HepG2 (cell line): Measurements from ENCODE around the gene ANKRD40. TPM values are rescaled to one million over a fixed set of nuclear protein-coding genes. Genes with fewer than 3 reads are reported as not detected.
A peak's percentile ranks its signal among the peaks of the same experiment; 100 is the strongest.

Source experiments
- ATAC-seq: fragments of 200-7000 bp; cut with Tn5 transposase; 3 replicates; pipeline ENCODE4 v1.9.1; 2020; ENCODE audit warnings: mild to moderate bottlenecking, moderate library complexity
- BruUV-seq: library from RNA; stranded (reverse); fragments of 400-500 nt; replicated peaks from 2 replicates; lab custom pipeline; 2021; lab: Mats Ljungman, UMichigan
- CTCF ChIA-PET: fragments of 300-600 bp; formaldehyde crosslinking; extraction: SDS; loops from one replicate; lab custom pipeline; 2021; ENCODE audit warnings: low total read pairs, inconsistent platforms, low intra/inter-chr PET ratio; lab: Yijun Ruan, JAX
- POLR2A ChIA-PET: fragments of 350-600 bp; sonication (Branson Sonifier 250); formaldehyde crosslinking; loops from one replicate; lab custom pipeline; 2020; ENCODE audit warnings: antibody characterized with exemption, inconsistent platforms; lab: Yijun Ruan, JAX
- DNase-seq: peaks from one replicate; pipeline ENCODE4 v3.0.0-alpha.2; 2015; ENCODE audit warnings: low spot score
- FAIRE-seq: peaks from 3 replicates; lab custom pipeline; 2011; peaks lifted over from hg19 to GRCh38; lab: Jason Lieb, UNC
- H2AFZ ChIP-seq: one replicate; pipeline ENCODE4 v1.6.1; 2011; ENCODE audit warnings: low read length, inconsistent platforms
- H3K27ac ChIP-seq: fragments of 300-600 bp; 3 replicates; pipeline ENCODE4 v1.8.0; 2011; ENCODE audit warnings: mixed run types, mild to moderate bottlenecking, mixed read lengths, low read length, inconsistent platforms; ENCODE audit not compliant: insufficient read depth; ENCODE audit errors: extremely low read length
- H3K27me3 ChIP-seq, 2 experiments: fragments of 200-600 bp in 1 of 2; 2 replicates in 1 of 2; 3 replicates in 1 of 2; pipeline versions ENCODE4 v1.6.0 to v1.8.0; 2011; ENCODE audit warnings: low read length in 2 of 2, mild to moderate bottlenecking in 2 of 2, moderate library complexity in 2 of 2, inconsistent platforms in 1 of 2; ENCODE audit not compliant: insufficient read depth in 2 of 2, control insufficient read depth in 1 of 2
- H3K36me3 ChIP-seq, 2 experiments: fragments of 200-600 bp in 1 of 2; replicated peaks in 1 of 2; 2 replicates in 1 of 2; 3 replicates in 1 of 2; pipeline versions ENCODE4 v1.5.1 to v1.8.0; 2011; ENCODE audit warnings: low read length in 2 of 2, inconsistent platforms in 1 of 2; ENCODE audit not compliant: insufficient read depth in 2 of 2, control insufficient read depth in 1 of 2
- H3K4me1 ChIP-seq: 2 replicates; pipeline ENCODE4 v1.5.1; 2012; ENCODE audit warnings: low read length, inconsistent platforms; ENCODE audit not compliant: insufficient read depth
- H3K4me2 ChIP-seq: 2 replicates; pipeline ENCODE4 v1.6.0; 2011; ENCODE audit warnings: low read depth, low read length, inconsistent platforms
- H3K4me3 ChIP-seq, 3 experiments: fragments of 200-600 bp in 1 of 3; sonication (generic), shearing (Covaris generic) in 1 of 3; replicated peaks in 1 of 3; 2 replicates each; pipeline ENCODE4 v1.5.1; 2011 to 2016; ENCODE audit warnings: low read length in 3 of 3, inconsistent platforms in 2 of 3, low read depth in 2 of 3, mild to moderate bottlenecking in 2 of 3, control low read depth in 1 of 3, mixed read lengths in 1 of 3; ENCODE audit not compliant: insufficient read depth in 1 of 3
- H3K79me2 ChIP-seq: one replicate; pipeline ENCODE4 v1.6.1; 2011; ENCODE audit warnings: low read length, inconsistent platforms; ENCODE audit not compliant: insufficient read depth
- H3K9ac ChIP-seq: 2 replicates; pipeline ENCODE4 v1.6.0; 2011; ENCODE audit warnings: mild to moderate bottlenecking, low read depth, low read length, inconsistent platforms; ENCODE audit not compliant: insufficient read depth
- H3K9me3 ChIP-seq: 2 replicates; pipeline ENCODE4 v1.5.1; 2012; ENCODE audit warnings: mild to moderate bottlenecking, low read length
- H4K20me1 ChIP-seq: 2 replicates; pipeline ENCODE4 v1.6.0; 2011; ENCODE audit warnings: inconsistent platforms, mild to moderate bottlenecking, low read length, moderate library complexity; ENCODE audit not compliant: insufficient read depth
- KLF16 ChIP-seq, 2 experiments: sonication (generic) in 1 of 2; formaldehyde crosslinking in 1 of 2; IDR thresholded peaks; 2 replicates each; pipeline versions ENCODE4 v1.6.1 to v1.8.0; 2016 to 2023; ENCODE audit warnings: missing genetic modification reagents in 2 of 2, missing compliant biosample characterization in 1 of 2
- KMT2B ChIP-seq: IDR thresholded peaks from 2 replicates; pipeline ENCODE4 v1.6.1; 2016; ENCODE audit warnings: missing genetic modification reagents, missing compliant biosample characterization
- NFATC3 ChIP-seq: sonication (generic); formaldehyde crosslinking; IDR thresholded peaks from 2 replicates; pipeline ENCODE4 v1.5.1; 2020; ENCODE audit warnings: mild to moderate bottlenecking, missing genetic modification reagents
- NFYC ChIP-seq: IDR thresholded peaks from 2 replicates; pipeline ENCODE4 v1.6.1; 2016; ENCODE audit warnings: missing genetic modification reagents, missing compliant biosample characterization
- PHF8 ChIP-seq: sonication (generic); formaldehyde crosslinking; IDR thresholded peaks from 2 replicates; pipeline ENCODE4 v1.5.0; 2020; ENCODE audit warnings: missing genetic modification reagents
- RFX5 ChIP-seq: IDR thresholded peaks from 2 replicates; pipeline ENCODE4 v1.6.1; 2011; ENCODE audit warnings: low read depth, low read length, improper control_type of control experiment
- RFXAP ChIP-seq: sonication (generic); formaldehyde crosslinking; IDR thresholded peaks from 2 replicates; pipeline ENCODE4 v1.4.0; 2020; ENCODE audit warnings: missing genetic modification reagents, borderline replicate concordance
- SCMH1 ChIP-seq: sonication (generic); formaldehyde crosslinking; IDR thresholded peaks from 2 replicates; pipeline ENCODE4 v1.9.0; 2021; ENCODE audit warnings: missing genetic modification reagents, mild to moderate bottlenecking, borderline replicate concordance
- SRSF9 ChIP-seq: fragments of 200-400 bp; formaldehyde crosslinking; IDR thresholded peaks from 2 replicates; pipeline ENCODE4 v1.6.1; 2018; ENCODE audit warnings: borderline replicate concordance, mild to moderate bottlenecking, low read depth, low read length; ENCODE audit not compliant: insufficient read depth, poor library complexity, severe bottlenecking
- SRY ChIP-seq: sonication (generic); formaldehyde crosslinking; IDR thresholded peaks from 2 replicates; pipeline ENCODE4 v1.8.0; 2022; ENCODE audit warnings: mild to moderate bottlenecking, missing genetic modification reagents
- ZIK1 ChIP-seq: sonication (generic); formaldehyde crosslinking; IDR thresholded peaks from 2 replicates; pipeline ENCODE4 v1.5.0; 2020; ENCODE audit warnings: mild to moderate bottlenecking, low read depth, missing genetic modification reagents, borderline replicate concordance
- ZMYM3 ChIP-seq: sonication (generic); formaldehyde crosslinking; IDR thresholded peaks from 2 replicates; pipeline ENCODE4 v1.5.1; 2020; ENCODE audit warnings: mild to moderate bottlenecking, missing genetic modification reagents
- ZNF317 ChIP-seq: sonication (generic); formaldehyde crosslinking; IDR thresholded peaks from 2 replicates; pipeline ENCODE4 v1.5.0; 2020; ENCODE audit warnings: mild to moderate bottlenecking, missing genetic modification reagents
- ZNF556 ChIP-seq: sonication (generic); formaldehyde crosslinking; IDR thresholded peaks from 2 replicates; pipeline ENCODE4 v1.4.0; 2020; ENCODE audit warnings: mild to moderate bottlenecking, missing genetic modification reagents, borderline replicate concordance
- ZNF569 ChIP-seq: sonication (generic); formaldehyde crosslinking; IDR thresholded peaks from 2 replicates; pipeline ENCODE4 v1.5.0; 2020; ENCODE audit warnings: mild to moderate bottlenecking, missing genetic modification reagents, moderate library complexity, borderline replicate concordance
- ZNF816 ChIP-seq: sonication (generic); formaldehyde crosslinking; IDR thresholded peaks from 2 replicates; pipeline ENCODE4 v1.8.0; 2022; ENCODE audit warnings: missing genetic modification reagents, mild to moderate bottlenecking, borderline replicate concordance
- ZSCAN12 ChIP-seq: sonication (generic); formaldehyde crosslinking; IDR thresholded peaks from 2 replicates; pipeline ENCODE4 v1.9.0; 2021; ENCODE audit warnings: mild to moderate bottlenecking, missing genetic modification reagents
- WGBS: methylation state at CpG from one replicate; pipeline ENCODE4 v1.1.6; 2017; ENCODE audit warnings: low lambda C conversion rate; 5-methylcytosine and 5-hydroxymethylcytosine counted together
- in situ Hi-C: cut with HindIII; loops from 2 replicates; pipeline ENCODE4 v1.10.0; 2017; ENCODE audit warnings: low pct_unique_long_range_greater_than_20kb; ENCODE audit not compliant: extremely low pct_ligation_motif_present
- intact Hi-C: fragments of 100-400 bp; cut with micrococcal nuclease; formaldehyde crosslinking; loops from one replicate; pipeline ENCODE4 v1.10.0; 2022; ENCODE audit not compliant: unreplicated experiment
- polyA plus RNA-seq, 8 experiments: library from polyadenylated mRNA; depleted of rRNA in 3 of 8; stranded (reverse) in 7 of 8; unstranded in 1 of 8; fragments of >200 nt; fragmentation: Illumina TruSeq in 4 of 8; extraction: Trizol in 4 of 8; gene quantifications; 2 replicates each; pipeline versions ENCODE4 v1.2.1 to v1.2.3, GENCODE V29; 2011 to 2016; ENCODE audit warnings: low read depth in 4 of 8, missing spikeins in 1 of 8, mixed read lengths in 1 of 8; ENCODE audit not compliant: insufficient read depth in 1 of 8
- total RNA-seq, 5 experiments: library from RNA; depleted of rRNA; stranded (reverse); fragments of >200 nt; fragmentation: Illumina TruSeq; extraction: Trizol; gene quantifications; 2 replicates each; pipeline ENCODE4 v1.2.3, GENCODE V29; 2016; ENCODE audit warnings: low read depth in 1 of 5
- TF ChIP-seq, protein P1 (sequence below): sonication (generic); formaldehyde crosslinking; IDR thresholded peaks from 2 replicates; pipeline ENCODE4 v1.8.1; 2023; ENCODE audit warnings: mild to moderate bottlenecking, missing genetic modification reagents, borderline replicate concordance
- TF ChIP-seq, protein P2 (sequence below): sonication (generic); formaldehyde crosslinking; IDR thresholded peaks from 2 replicates; pipeline ENCODE4 v1.4.0; 2020; ENCODE audit warnings: missing genetic modification reagents

Gene ANKRD40
- total and polyA plus RNA-seq, 2 of the 13 experiments (the other 11 are each of a cell fraction or from before 2014, with no cell fraction given), result 35.0 to 46.4 TPM

DNA sequence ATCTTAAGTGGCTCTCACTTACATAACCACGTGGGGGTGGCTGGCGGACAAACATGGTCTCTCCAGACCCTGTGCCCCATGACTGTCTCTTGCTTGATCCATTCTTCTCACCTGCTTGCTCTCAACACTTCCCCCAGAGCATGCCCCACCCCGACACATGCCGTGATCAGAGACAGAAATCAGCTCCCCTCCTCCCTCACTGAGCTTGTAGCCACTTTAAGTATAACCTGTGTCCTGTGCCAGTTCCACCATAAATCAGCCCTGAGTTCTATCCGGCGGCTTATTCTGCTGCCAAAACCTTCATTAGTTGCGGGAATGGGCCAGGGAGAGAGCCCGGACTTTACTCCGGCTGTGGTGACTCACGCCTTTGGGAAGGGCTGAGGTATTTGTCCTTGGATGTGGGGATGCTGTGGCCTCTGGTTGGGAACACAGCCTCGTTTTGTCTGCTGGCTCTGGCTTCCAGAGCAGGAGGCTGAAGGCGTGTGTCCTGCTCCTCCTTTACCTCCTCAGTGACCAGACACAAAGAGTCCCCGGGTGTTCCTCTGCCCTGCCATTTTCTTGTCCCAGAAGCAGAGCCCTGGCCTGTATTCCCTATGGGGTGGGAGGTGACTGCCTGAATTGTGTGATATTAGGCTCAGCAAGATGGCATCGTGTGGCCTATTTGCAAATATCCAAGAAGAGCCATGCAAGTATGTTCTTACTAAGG is 21.1 kb downstream of the ANKRD40 start:
- 2% methylated on average over 14 of the region's 14 CpGs for WGBS
- no peaks in the 10 kb centered on the region for H3K36me3 ChIP-seq
- ATAC-seq, result peak; percentile 78
- H2AFZ ChIP-seq, result no peak overlapping the region
- DNase-seq, result peak; percentile 98
- H3K79me2 ChIP-seq, result peaks cover 18% of the 10 kb centered on the region
- ChIA-PET POLR2A (interaction anchor here (0.8 to 21.3 kb wide), 20 partner anchors 8 to 207 kb away, joined by 3 to 839 read pairs (median 8); partner anchors contain the start of genes ABCC3, ANKRD40, CACNA1G and LUC7L3), CTCF (no interaction called here)
- in situ Hi-C loops (no loop called here), intact Hi-C loops (loop anchor here (2.0 kb wide), 1 partner anchor 52 kb away; the partner anchor contains the start of gene ABCC3)
- H3K9me3 ChIP-seq, result no peaks in the 10 kb centered on the region
- no peaks in the 10 kb centered on the region; a peak in 1 of 5 replicates for H3K27me3 ChIP-seq
- no peaks in the 10 kb centered on the region for H4K20me1 ChIP-seq
- no TSS peak for BruUV-seq
- peak overlapping the region; percentile 87 for H3K9ac ChIP-seq
- peak overlapping the region; percentile 99 for H3K27ac ChIP-seq
- H3K4me3 ChIP-seq, result peak overlapping the region; percentile 33 to 75 (median 66)
- FAIRE-seq, result peak; percentile 100
- peaks cover 98% of the 10 kb centered on the region for H3K4me1 ChIP-seq
- peak overlapping the region; percentile 93 for H3K4me2 ChIP-seq
- TF ChIP-seq RFX5 (0 out of 2 replicates have a peak, but pooled peaks have one; percentile 6), ZMYM3 (CRISPR knock-in tag) (peak; percentile 88), NFATC3 (CRISPR knock-in tag) (no peak), KMT2B (CRISPR knock-in tag) (peak; percentile 64), SRSF9 (no peak), ZNF816 (CRISPR knock-in tag) (peak; percentile 94; the same call in 1 of the 2 replicates), NFYC (peak; percentile 24; the same call in 1 of the 2 replicates), ZSCAN12 (no peak), SCMH1 (CRISPR knock-in tag) (no peak), ZNF556 (CRISPR knock-in tag) (peak; percentile 65; the same call in 1 of the 2 replicates), SRY (peak; percentile 79; the same call in 1 of the 2 replicates), PHF8 (CRISPR knock-in tag) (no peak; the same call in 1 of the 2 replicates), ZIK1 (CRISPR knock-in tag) (0 out of 2 replicates have a peak, but pooled peaks have one; percentile 19), ZNF317 (peak; percentile 0; the same call in 1 of the 2 replicates), KLF16 (CRISPR knock-in tag; IDR thresholded peaks at IDR 0.05) (peak in 1 of 2 experiments; percentile 77; a peak in 2 of 4 replicates), ZNF569 (CRISPR knock-in tag) (no peak), RFXAP (CRISPR knock-in tag) (peak; percentile 85; the same call in 1 of the 2 replicates)
- TF ChIP-seq, protein P1, sequence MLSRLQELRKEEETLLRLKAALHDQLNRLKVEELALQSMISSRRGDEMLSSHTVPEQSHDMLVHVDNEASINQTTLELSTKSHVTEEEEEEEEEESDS (CRISPR knock-in tag), result peak; percentile 85; the same call in 1 of the 2 replicates
- TF ChIP-seq, protein P2, sequence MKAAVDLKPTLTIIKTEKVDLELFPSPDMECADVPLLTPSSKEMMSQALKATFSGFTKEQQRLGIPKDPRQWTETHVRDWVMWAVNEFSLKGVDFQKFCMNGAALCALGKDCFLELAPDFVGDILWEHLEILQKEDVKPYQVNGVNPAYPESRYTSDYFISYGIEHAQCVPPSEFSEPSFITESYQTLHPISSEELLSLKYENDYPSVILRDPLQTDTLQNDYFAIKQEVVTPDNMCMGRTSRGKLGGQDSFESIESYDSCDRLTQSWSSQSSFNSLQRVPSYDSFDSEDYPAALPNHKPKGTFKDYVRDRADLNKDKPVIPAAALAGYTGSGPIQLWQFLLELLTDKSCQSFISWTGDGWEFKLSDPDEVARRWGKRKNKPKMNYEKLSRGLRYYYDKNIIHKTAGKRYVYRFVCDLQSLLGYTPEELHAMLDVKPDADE (CRISPR knock-in tag), result peak; percentile 8; the same call in 1 of the 2 replicates
